CD4-positive, alpha-beta memory T cell (primary cell): Measurements from ENCODE around the gene CAB39L. TPM values are rescaled to one million over a fixed set of nuclear protein-coding genes. Genes with fewer than 3 reads are reported as not detected.

ENCODE experiments used
- CTCF ChIA-PET: fragments of 350-600 bp; sonication (Branson Sonifier 250); formaldehyde crosslinking; loops from one replicate; lab custom pipeline; 2021; ENCODE audit warnings: inconsistent platforms; ENCODE audit not compliant: partially characterized antibody; lab: Charles Lee
- POLR2A ChIA-PET: fragments of 350-600 bp; sonication (Branson Sonifier 250); formaldehyde crosslinking; loops from one replicate; lab custom pipeline; 2021; ENCODE audit not compliant: partially characterized antibody; lab: Charles Lee
- DNase-seq, 5 donors: peaks; one replicate each; pipeline versions ENCODE4 v3.0.0 to v3.0.0-alpha.2; 2020 to 2022; ENCODE audit warnings: mixed read lengths in 1 of 5
- H3K27ac ChIP-seq: one replicate; pipeline ENCODE4 v1.7.0; 2013; ENCODE audit warnings: low read depth, low read length
- H3K27me3 ChIP-seq: 2 replicates; pipeline ENCODE4 v1.7.0; 2013; ENCODE audit warnings: mild to moderate bottlenecking, low read length, moderate library complexity; ENCODE audit not compliant: insufficient read depth
- H3K36me3 ChIP-seq: 2 replicates; pipeline ENCODE4 v1.7.0; 2013; ENCODE audit warnings: mild to moderate bottlenecking, low read length, moderate library complexity; ENCODE audit not compliant: insufficient read depth
- H3K4me1 ChIP-seq: 2 replicates; pipeline ENCODE4 v1.7.0; 2013; ENCODE audit warnings: mild to moderate bottlenecking, low read length, moderate library complexity; ENCODE audit not compliant: insufficient read depth
- H3K4me3 ChIP-seq, 2 donors: one replicate each; pipeline ENCODE4 v1.7.0; 2013; ENCODE audit warnings: low read length in 2 of 2, mild to moderate bottlenecking in 1 of 2
- H3K9me3 ChIP-seq, 2 donors: one replicate each; pipeline ENCODE4 v1.7.0; 2013; ENCODE audit warnings: low read length in 2 of 2, control low read depth in 1 of 2; ENCODE audit not compliant: control insufficient read depth in 1 of 2
- H3K27ac Mint-ChIP-seq, 7 donors: one replicate each; pipeline ENCODE4 v1.8.0; 2020 to 2021; ENCODE audit warnings: mixed read lengths in 7 of 7, mild to moderate bottlenecking in 6 of 7, inconsistent platforms in 3 of 7, moderate library complexity in 3 of 7
- H3K27me3 Mint-ChIP-seq, 2 donors: one replicate each; pipeline ENCODE4 v1.8.0; 2020 to 2021; ENCODE audit warnings: mixed read lengths in 2 of 2
- H3K36me3 Mint-ChIP-seq, 2 donors: one replicate each; pipeline ENCODE4 v1.8.0; 2020 to 2021; ENCODE audit warnings: mixed read lengths in 2 of 2, inconsistent platforms in 1 of 2, mild to moderate bottlenecking in 1 of 2
- H3K4me1 Mint-ChIP-seq, 4 donors: one replicate each; pipeline ENCODE4 v1.8.0; 2020 to 2021; ENCODE audit warnings: mixed read lengths in 4 of 4, mild to moderate bottlenecking in 1 of 4
- H3K4me3 Mint-ChIP-seq, 8 donors: one replicate each; pipeline ENCODE4 v1.8.0; 2020 to 2021; ENCODE audit warnings: mixed read lengths in 8 of 8, mild to moderate bottlenecking in 7 of 8, moderate library complexity in 6 of 8, inconsistent platforms in 3 of 8
- H3K9me3 Mint-ChIP-seq, 8 donors: one replicate each; pipeline ENCODE4 v1.8.0; 2020 to 2021; ENCODE audit warnings: mixed read lengths in 8 of 8, mild to moderate bottlenecking in 5 of 8, inconsistent platforms in 3 of 8, moderate library complexity in 1 of 8
- intact Hi-C: fragments of 100-400 bp; cut with micrococcal nuclease; formaldehyde crosslinking; loops from one replicate; pipeline ENCODE4 v1.15.1; 2023
- polyA plus RNA-seq, 2 donors: library from polyadenylated mRNA; unstranded; fragments of 300-500 nt; fragmentation: Illumina TruSeq; gene quantifications; one replicate each; pipeline ENCODE4 v1.2.3, GENCODE V29; 2021
- total RNA-seq, 2 experiments: library from RNA; stranded (reverse); gene quantifications; one replicate each; pipeline ENCODE4 v1.2.3, GENCODE V29; 2021

Gene CAB39L
- total and polyA plus RNA-seq, 4 experiments from 2014 or later, result 4.1 to 7.7 (median 6.1) TPM

DNA sequence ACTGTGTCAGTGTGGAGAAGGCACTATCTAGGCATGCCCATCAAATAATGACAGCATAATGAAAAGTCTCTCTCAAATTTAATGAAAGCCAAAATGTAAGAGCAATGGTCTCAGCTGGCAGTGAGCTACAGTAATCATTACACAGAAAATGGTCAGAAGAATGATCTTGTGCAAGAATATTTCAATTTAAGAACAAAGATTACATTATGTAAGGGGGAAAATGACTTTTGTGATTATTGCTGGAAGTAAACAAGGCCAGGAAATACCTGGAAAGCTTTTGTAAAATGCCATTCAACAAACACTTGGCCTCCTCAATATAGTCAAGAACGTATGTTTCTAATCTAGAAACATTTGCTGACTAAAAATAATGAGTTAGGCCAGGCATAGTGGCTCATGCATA lies 89.1 kb downstream of the CAB39L start:
- CTCF ChIA-PET, result no interaction called here

GRCh38 chr13:49353908-49354307 lies 90.0 kb downstream of the CAB39L start:
- CTCF ChIA-PET, result no interaction called here
- Mint-ChIP-seq H3K27ac (no peak overlapping the region), H3K9me3 (peaks cover 0 to 4% (median 0%) of the 10 kb centered on the region in 8 donors), H3K4me1 (no peaks in the 10 kb centered on the region), H3K27me3 (no peaks in the 10 kb centered on the region), H3K4me3 (no peak overlapping the region), H3K36me3 (peaks cover 6 to 21% of the 10 kb centered on the region in 2 donors)
- Histone ChIP-seq H3K4me3 (no peak overlapping the region), H3K9me3 (no peaks in the 10 kb centered on the region), H3K27ac (no peak overlapping the region), H3K4me1 (no peaks in the 10 kb centered on the region), H3K36me3 (no peaks in the 10 kb centered on the region), H3K27me3 (no peaks in the 10 kb centered on the region)
- no peak for DNase-seq
- POLR2A ChIA-PET, result no interaction called here
- intact Hi-C loops, result no loop called here

More for the DNA sequence above, 89.1 kb downstream of the CAB39L start:
- Mint-ChIP-seq H3K36me3 (peaks cover 7 to 22% of the 10 kb centered on the region in 2 donors), H3K4me1 (peaks cover 0 to 3% (median under 1%) of the 10 kb centered on the region in 4 donors), H3K9me3 (peaks cover 0 to 4% (median 0%) of the 10 kb centered on the region in 8 donors), H3K27ac (no peak overlapping the region), H3K4me3 (no peak overlapping the region), H3K27me3 (no peaks in the 10 kb centered on the region)
- Histone ChIP-seq H3K27ac (no peak overlapping the region), H3K4me3 (no peak overlapping the region), H3K9me3 (no peaks in the 10 kb centered on the region), H3K27me3 (no peaks in the 10 kb centered on the region), H3K4me1 (no peaks in the 10 kb centered on the region), H3K36me3 (no peaks in the 10 kb centered on the region)
- POLR2A ChIA-PET, result no interaction called here
- DNase-seq, result no peak
- intact Hi-C loops, result no loop called here

- Mint-ChIP-seq H3K27me3 (no peaks in the 10 kb centered on the region), H3K9me3 (peaks cover 0 to 5% (median 0%) of the 10 kb centered on the region in 8 donors), H3K27ac (no peak overlapping the region), H3K4me3 (no peak overlapping the region), H3K36me3 (peaks cover 2 to 13% of the 10 kb centered on the region in 2 donors), H3K4me1 (no peaks in the 10 kb centered on the region)
- intact Hi-C loops, result no loop called here
- no peaks in the 10 kb centered on the region for H3K27me3 ChIP-seq
- no peaks in the 10 kb centered on the region for H3K36me3 ChIP-seq
- no peak overlapping the region for H3K27ac ChIP-seq
- H3K4me1 ChIP-seq, result no peaks in the 10 kb centered on the region
- DNase-seq, result no peak
- POLR2A ChIA-PET, result no interaction called here
- H3K9me3 ChIP-seq, result no peaks in the 10 kb centered on the region
- H3K4me3 ChIP-seq, result no peak overlapping the region
- CTCF ChIA-PET, result no interaction called here
Measured at GRCh38 chr13:49351871-49352270, 92.0 kb downstream of the CAB39L start.

- Mint-ChIP-seq H3K4me3 (no peak overlapping the region), H3K27me3 (no peaks in the 10 kb centered on the region), H3K4me1 (peaks cover 0 to 3% (median 1%) of the 10 kb centered on the region in 4 donors), H3K27ac (no peak overlapping the region), H3K36me3 (peaks cover 0 to 11% of the 10 kb centered on the region in 2 donors), H3K9me3 (peaks cover 0 to 2% (median 0%) of the 10 kb centered on the region in 8 donors)
- Histone ChIP-seq H3K27me3 (no peaks in the 10 kb centered on the region), H3K27ac (no peak overlapping the region), H3K9me3 (no peaks in the 10 kb centered on the region), H3K4me3 (no peak overlapping the region), H3K36me3 (no peaks in the 10 kb centered on the region), H3K4me1 (no peaks in the 10 kb centered on the region)
- no peak for DNase-seq
- ChIA-PET POLR2A (no interaction called here), CTCF (no interaction called here)
- intact Hi-C loops, result no loop called here
Measured at GRCh38 chr13:49348751-49349150, 95.1 kb downstream of the CAB39L start.

- Mint-ChIP-seq H3K36me3 (peaks cover 0 to 14% of the 10 kb centered on the region in 2 donors), H3K4me1 (peaks cover 0 to 5% (median 2%) of the 10 kb centered on the region in 4 donors), H3K4me3 (no peak overlapping the region), H3K9me3 (peaks cover 0 to 2% (median 0%) of the 10 kb centered on the region in 8 donors), H3K27me3 (no peaks in the 10 kb centered on the region), H3K27ac (no peak overlapping the region)
- Histone ChIP-seq H3K9me3 (no peaks in the 10 kb centered on the region), H3K27me3 (no peaks in the 10 kb centered on the region), H3K4me1 (no peaks in the 10 kb centered on the region), H3K27ac (no peak overlapping the region), H3K36me3 (no peaks in the 10 kb centered on the region), H3K4me3 (no peak overlapping the region)
- DNase-seq, result no peak
- ChIA-PET POLR2A (no interaction called here), CTCF (no interaction called here)
- intact Hi-C loops, result no loop called here
Measured at GRCh38 chr13:49347650-49348385, 96.0 kb downstream of the CAB39L start.

GRCh38 chr13:49346460-49346859 lies 97.4 kb downstream of the CAB39L start:
- ChIA-PET POLR2A (no interaction called here), CTCF (no interaction called here)
- peaks cover 0 to 2% (median 0%) of the 10 kb centered on the region in 8 donors for H3K9me3 Mint-ChIP-seq
- no peak for DNase-seq
- Histone ChIP-seq H3K36me3 (no peaks in the 10 kb centered on the region), H3K27ac (no peak overlapping the region), H3K27me3 (no peaks in the 10 kb centered on the region), H3K4me3 (no peak overlapping the region), H3K9me3 (no peaks in the 10 kb centered on the region), H3K4me1 (no peaks in the 10 kb centered on the region)
- H3K27ac Mint-ChIP-seq, result no peak overlapping the region
- peaks cover 0 to 5% (median 2%) of the 10 kb centered on the region in 4 donors for H3K4me1 Mint-ChIP-seq
- H3K36me3 Mint-ChIP-seq, result peaks cover 0 to 14% of the 10 kb centered on the region in 2 donors
- H3K4me3 Mint-ChIP-seq, result no peak overlapping the region
- no peaks in the 10 kb centered on the region for H3K27me3 Mint-ChIP-seq
- intact Hi-C loops, result no loop called here

DNA sequence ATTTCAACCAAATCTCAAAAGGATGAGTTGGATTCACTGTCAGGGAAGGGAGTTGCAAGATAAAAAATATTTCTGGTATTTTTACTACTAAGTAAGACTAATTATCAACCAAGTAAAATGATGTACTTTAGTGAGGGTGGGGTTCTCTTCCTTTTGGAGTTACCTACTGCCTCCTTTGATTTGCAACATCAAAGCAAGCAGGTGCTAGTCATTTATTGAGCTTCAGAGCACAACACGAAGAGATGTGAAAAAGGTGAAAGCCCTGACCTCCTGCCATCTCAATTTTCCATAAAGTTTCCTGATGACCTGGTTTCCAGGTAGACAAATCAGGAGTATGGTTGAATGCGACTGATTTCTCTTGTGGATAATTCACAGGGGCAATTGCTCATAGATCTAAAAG lies 100.1 kb downstream of the CAB39L start:
- peaks cover 2 to 17% of the 10 kb centered on the region in 2 donors for H3K36me3 Mint-ChIP-seq
- peak overlapping the region in 2 of 7 donors; percentile 2 to 19 for H3K27ac Mint-ChIP-seq
- H3K4me3 Mint-ChIP-seq, result no peak overlapping the region
- CTCF ChIA-PET, result interaction anchor here (0.6 kb wide), 1 partner anchor 976 kb away, joined by 3 read pairs; no protein-coding TSS in a partner anchor
- peaks cover 0 to 2% (median 0%) of the 10 kb centered on the region in 8 donors for H3K9me3 Mint-ChIP-seq
- DNase-seq, result no peak
- no peaks in the 10 kb centered on the region for H3K9me3 ChIP-seq
- POLR2A ChIA-PET, result interaction anchor here (0.7 to 1.0 kb wide), 2 partner anchors 28 to 159 kb away, joined by 3 read pairs; no protein-coding TSS in a partner anchor
- H3K4me3 ChIP-seq, result no peak overlapping the region
- no peak overlapping the region for H3K27ac ChIP-seq
- no peaks in the 10 kb centered on the region for H3K36me3 ChIP-seq
- no peaks in the 10 kb centered on the region for H3K27me3 Mint-ChIP-seq
- H3K4me1 ChIP-seq, result no peaks in the 10 kb centered on the region
- peaks cover 0 to 5% (median 2%) of the 10 kb centered on the region in 4 donors for H3K4me1 Mint-ChIP-seq
- H3K27me3 ChIP-seq, result no peaks in the 10 kb centered on the region
- intact Hi-C loops, result no loop called here
